ENCODE results near the gene HECW1. TPM values are rescaled to one million over a fixed set of nuclear protein-coding genes. Genes with fewer than 3 reads are reported as not detected.

The HECW1 gene
- total RNA-seq, 4 donors from 2014 or later: 0.83 to 3.9 (median 2.7) TPM; not detected in 1

DNA sequence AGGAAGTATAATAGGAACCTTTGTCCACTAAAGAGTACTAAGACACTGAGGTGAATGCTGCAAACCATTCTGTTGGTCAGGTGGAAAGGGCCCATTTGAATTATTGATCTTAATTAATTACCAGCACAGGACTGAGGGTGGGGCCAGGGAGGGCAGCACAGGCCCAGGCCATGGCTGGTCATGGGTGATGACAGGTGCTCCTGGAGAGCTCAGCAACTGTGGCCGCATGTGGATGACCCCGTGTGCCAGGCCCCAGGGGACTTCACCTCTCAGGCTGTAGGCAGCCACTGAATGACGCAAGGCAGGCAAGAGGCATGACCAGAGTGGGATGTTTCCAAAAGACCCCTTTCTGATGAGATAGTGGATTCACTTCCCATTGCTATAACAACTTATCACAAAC is 54.2 kb downstream of the HECW1 start:
- no peaks in the 10 kb centered on the region for H3K9me3 ChIP-seq
- no peaks in the 10 kb centered on the region for H3K4me1 ChIP-seq
- no peak overlapping the region for H3K27ac ChIP-seq
- TF ChIP-seq, protein P1, sequence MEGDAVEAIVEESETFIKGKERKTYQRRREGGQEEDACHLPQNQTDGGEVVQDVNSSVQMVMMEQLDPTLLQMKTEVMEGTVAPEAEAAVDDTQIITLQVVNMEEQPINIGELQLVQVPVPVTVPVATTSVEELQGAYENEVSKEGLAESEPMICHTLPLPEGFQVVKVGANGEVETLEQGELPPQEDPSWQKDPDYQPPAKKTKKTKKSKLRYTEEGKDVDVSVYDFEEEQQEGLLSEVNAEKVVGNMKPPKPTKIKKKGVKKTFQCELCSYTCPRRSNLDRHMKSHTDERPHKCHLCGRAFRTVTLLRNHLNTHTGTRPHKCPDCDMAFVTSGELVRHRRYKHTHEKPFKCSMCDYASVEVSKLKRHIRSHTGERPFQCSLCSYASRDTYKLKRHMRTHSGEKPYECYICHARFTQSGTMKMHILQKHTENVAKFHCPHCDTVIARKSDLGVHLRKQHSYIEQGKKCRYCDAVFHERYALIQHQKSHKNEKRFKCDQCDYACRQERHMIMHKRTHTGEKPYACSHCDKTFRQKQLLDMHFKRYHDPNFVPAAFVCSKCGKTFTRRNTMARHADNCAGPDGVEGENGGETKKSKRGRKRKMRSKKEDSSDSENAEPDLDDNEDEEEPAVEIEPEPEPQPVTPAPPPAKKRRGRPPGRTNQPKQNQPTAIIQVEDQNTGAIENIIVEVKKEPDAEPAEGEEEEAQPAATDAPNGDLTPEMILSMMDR (IDR thresholded peaks at IDR 0.05): no peak
- TF ChIP-seq POLR2A (IDR thresholded peaks at IDR 0.05): no peak
- DNase-seq: no peak
- no peaks in the 10 kb centered on the region for H3K36me3 ChIP-seq
- no peak overlapping the region for H3K4me3 ChIP-seq
- H3K27me3 ChIP-seq: no peaks in the 10 kb centered on the region

DNA sequence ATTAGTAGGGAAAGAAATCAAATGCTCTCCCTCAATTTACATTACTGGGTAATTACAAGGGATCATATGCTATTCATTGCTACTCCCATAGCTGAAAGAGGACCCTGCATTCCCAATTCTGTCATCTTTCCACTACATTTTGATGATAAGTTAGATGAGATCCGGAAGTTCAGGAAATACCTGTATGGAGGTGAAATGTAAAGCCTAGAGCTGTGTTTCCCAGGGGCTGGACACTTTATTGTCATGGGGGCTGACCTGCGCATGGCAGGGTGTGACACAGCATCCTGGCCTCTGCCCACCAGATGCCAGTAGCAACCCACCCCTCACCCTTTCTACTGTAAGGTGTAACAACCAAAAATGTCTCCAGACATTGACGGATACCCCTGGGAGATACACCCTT is 56.6 kb downstream of the HECW1 start:
- DNase-seq: no peak
- H3K4me3 ChIP-seq: no peak overlapping the region
- H3K27ac ChIP-seq: no peak overlapping the region
- no peaks in the 10 kb centered on the region for H3K36me3 ChIP-seq
- no peaks in the 10 kb centered on the region for H3K9me3 ChIP-seq
- TF ChIP-seq, protein P1 (IDR thresholded peaks at IDR 0.05): no peak
- TF ChIP-seq POLR2A (IDR thresholded peaks at IDR 0.05): no peak
- no peaks in the 10 kb centered on the region for H3K4me1 ChIP-seq
- no peaks in the 10 kb centered on the region for H3K27me3 ChIP-seq

DNA sequence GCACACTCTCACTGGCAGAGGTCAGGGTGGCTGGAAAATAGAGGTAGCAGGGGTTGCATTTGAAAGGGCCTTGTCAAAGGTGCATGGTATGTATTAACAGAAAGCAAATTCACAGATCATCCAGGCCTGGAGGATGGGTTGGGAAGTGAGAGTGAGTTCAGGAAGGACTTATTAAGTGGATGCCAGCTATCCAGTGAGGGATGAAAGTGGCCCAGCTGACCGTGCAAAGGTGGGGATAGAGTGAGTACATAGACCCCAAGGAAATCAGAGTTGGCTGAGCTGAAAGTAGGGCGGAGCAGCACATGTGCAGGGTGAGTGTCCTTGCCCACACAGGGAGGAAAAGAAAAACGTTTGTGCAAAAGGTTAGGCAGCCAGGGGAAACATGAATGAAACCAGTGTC is 58.1 kb downstream of the HECW1 start:
- Histone ChIP-seq H3K4me1 (no peaks in the 10 kb centered on the region), H3K27ac (no peak overlapping the region), H3K36me3 (no peaks in the 10 kb centered on the region), H3K27me3 (no peaks in the 10 kb centered on the region), H3K4me3 (no peak overlapping the region), H3K9me3 (no peaks in the 10 kb centered on the region)
- TF ChIP-seq, protein P1 (IDR thresholded peaks at IDR 0.05): no peak
- TF ChIP-seq POLR2A (IDR thresholded peaks at IDR 0.05): no peak
- DNase-seq: no peak

DNA sequence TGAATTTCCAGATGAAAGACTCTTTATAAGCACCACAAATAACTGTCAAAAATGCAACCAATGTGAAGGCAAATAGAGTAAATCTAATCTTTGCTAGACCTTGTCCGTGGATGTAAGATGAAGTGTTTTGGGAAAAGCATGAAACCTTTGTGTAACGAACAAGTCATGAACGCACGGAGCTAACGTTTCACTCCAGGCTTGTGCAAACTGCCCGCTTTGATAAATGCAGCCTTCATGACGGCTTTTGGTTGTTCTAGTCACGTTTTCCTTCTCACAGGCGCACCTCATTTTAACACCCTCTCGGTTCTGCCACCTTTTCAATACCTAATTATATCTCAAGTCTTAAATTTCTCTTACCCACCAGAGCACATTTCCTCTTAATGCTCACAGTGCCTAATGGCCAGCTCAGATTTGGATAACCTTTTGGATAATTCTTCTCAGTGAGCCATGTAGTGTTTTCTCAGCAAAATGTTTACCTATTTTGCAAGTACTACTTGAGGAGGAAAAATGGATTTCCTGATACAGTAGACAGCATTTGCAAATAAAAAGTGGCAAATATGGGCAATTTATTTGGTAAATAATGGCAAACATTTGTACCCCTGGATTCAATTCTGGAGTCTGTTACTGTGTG is 63.2 kb downstream of the HECW1 start:
- no peak overlapping the region for H3K27ac ChIP-seq
- no peak for DNase-seq
- H3K4me1 ChIP-seq: no peaks in the 10 kb centered on the region
- H3K9me3 ChIP-seq: no peaks in the 10 kb centered on the region
- H3K27me3 ChIP-seq: no peaks in the 10 kb centered on the region
- no peak overlapping the region for H3K4me3 ChIP-seq
- no peaks in the 10 kb centered on the region for H3K36me3 ChIP-seq
- no peak for TF ChIP-seq POLR2A (IDR thresholded peaks at IDR 0.05)
- TF ChIP-seq, protein P1 (IDR thresholded peaks at IDR 0.05): no peak

DNA sequence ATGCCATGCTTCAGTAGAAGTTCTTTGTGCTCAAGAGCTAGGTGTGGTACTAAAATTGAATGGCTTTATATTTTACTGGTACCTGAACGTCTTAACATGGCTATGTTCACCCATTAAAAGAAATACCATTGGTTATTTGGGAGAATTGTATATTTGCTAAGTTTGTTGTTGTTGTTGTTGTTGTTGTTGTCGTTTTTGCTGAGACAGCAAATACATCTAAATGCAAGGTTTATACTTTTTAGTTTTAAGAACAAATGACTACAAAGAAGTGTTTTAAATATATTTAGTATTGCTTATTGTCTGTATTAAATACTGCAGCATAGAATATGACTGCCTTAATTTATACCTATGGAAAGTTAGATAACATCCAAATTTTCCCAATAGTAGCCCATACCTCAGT is 66.9 kb downstream of the HECW1 start:
- H3K36me3 ChIP-seq: no peaks in the 10 kb centered on the region
- H3K4me1 ChIP-seq: no peaks in the 10 kb centered on the region
- no peak overlapping the region for H3K27ac ChIP-seq
- no peak for DNase-seq
- no peak for TF ChIP-seq POLR2A (IDR thresholded peaks at IDR 0.05)
- TF ChIP-seq, protein P1 (IDR thresholded peaks at IDR 0.05): no peak
- no peak overlapping the region for H3K4me3 ChIP-seq
- H3K27me3 ChIP-seq: no peaks in the 10 kb centered on the region
- no peaks in the 10 kb centered on the region for H3K9me3 ChIP-seq
